G401.6 (cell line): ENCODE results near the gene SAXO1.
"Not testable (repeated sequence)": the region's sequence is repeated elsewhere in the genome, so short reads cannot be mapped to it uniquely, and the experiment has no call there.

ENCODE experiments used
- FAIRE-seq: peaks from 2 replicates; lab custom pipeline; 2012; peaks lifted over from hg19 to GRCh38; lab: Jason Lieb, UNC

SAXO1 gene, protein sequence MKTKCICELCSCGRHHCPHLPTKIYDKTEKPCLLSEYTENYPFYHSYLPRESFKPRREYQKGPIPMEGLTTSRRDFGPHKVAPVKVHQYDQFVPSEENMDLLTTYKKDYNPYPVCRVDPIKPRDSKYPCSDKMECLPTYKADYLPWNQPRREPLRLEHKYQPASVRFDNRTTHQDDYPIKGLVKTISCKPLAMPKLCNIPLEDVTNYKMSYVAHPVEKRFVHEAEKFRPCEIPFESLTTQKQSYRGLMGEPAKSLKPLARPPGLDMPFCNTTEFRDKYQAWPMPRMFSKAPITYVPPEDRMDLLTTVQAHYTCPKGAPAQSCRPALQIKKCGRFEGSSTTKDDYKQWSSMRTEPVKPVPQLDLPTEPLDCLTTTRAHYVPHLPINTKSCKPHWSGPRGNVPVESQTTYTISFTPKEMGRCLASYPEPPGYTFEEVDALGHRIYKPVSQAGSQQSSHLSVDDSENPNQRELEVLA

DNA sequence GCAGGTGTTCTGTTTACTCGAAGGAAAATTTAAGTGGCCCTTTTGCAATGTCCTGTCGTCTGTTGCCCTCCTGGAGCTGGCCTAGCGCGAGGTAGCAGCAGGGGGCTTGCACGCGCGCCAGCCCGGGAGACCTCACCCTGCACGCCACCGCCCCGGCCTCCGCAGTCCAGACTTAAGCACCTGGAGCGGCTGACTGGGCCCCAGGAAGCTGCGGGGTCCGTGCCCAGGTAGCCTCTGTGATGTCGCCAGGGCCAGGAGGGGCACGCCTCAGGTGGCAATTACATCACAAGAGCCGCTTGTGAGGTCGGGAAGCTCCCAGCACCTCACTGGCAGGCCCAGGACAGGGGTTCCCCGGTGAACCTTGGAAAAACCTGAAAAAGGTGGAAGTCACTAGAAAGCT is at the start of gene SAXO1:
Gene SAXO1, minus strand, starts transcription at position 195 of the 400 bp plus-strand sequence. CDS start 301 bp downstream, outside the sequence.
- no peak for FAIRE-seq

DNA sequence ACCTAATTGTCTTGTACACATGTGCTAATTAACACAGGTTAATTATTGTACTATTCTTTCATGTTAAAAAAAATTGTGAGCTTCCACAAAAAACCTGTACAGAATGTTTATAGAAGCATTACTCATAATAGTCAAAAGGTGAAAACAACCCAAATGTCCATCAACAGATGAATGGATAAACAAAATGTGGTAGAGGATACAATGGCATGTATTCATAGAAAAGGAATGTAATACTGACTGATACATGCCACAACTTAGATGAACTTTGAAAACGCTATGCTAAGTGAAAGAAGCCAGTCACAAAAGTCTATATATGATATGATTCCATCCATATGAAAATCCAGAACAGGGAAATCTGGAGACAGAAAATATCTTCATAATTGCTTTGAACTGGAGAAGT is 41.8 kb upstream of the SAXO1 start:
- no peak for FAIRE-seq

DNA sequence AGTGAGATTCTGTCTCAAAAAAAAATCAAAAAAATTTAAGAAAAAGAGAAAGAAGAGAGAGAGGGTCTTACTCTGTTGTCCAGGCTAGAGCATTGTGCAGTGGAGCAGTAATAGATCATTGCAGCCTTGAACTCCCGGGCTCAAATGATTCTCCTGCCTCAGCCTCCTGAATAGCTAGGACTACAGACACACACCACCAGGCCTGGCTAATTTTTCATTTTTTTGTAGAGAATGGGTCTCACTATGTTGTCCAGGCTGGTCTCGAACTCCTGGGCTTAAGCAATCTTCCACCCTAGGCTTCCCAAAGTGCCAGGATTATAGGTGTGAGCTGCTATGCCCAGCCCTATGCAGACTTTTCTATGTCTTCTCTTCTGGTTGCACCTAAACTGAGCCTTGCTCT is 41.2 kb upstream of the SAXO1 start:
- no peak for FAIRE-seq

DNA sequence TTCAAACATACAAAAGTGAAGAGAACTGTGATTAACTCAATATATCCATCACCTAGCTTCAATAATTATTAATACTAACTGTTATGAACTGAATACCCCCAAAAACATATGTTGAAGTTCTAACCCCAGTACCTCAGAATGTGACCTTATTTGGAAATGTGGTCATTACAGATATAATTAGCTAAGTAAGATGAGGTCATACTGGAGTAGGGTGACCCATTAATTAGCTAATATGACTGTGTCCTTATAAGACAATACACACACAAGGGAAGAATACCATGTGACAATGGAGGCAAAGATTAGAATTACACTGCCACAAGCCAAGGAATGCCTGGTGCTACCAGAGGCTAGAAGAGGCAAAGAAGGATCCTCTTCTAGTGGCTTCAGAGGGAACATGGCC is 24.0 kb upstream of the SAXO1 start:
- no peak for FAIRE-seq

DNA sequence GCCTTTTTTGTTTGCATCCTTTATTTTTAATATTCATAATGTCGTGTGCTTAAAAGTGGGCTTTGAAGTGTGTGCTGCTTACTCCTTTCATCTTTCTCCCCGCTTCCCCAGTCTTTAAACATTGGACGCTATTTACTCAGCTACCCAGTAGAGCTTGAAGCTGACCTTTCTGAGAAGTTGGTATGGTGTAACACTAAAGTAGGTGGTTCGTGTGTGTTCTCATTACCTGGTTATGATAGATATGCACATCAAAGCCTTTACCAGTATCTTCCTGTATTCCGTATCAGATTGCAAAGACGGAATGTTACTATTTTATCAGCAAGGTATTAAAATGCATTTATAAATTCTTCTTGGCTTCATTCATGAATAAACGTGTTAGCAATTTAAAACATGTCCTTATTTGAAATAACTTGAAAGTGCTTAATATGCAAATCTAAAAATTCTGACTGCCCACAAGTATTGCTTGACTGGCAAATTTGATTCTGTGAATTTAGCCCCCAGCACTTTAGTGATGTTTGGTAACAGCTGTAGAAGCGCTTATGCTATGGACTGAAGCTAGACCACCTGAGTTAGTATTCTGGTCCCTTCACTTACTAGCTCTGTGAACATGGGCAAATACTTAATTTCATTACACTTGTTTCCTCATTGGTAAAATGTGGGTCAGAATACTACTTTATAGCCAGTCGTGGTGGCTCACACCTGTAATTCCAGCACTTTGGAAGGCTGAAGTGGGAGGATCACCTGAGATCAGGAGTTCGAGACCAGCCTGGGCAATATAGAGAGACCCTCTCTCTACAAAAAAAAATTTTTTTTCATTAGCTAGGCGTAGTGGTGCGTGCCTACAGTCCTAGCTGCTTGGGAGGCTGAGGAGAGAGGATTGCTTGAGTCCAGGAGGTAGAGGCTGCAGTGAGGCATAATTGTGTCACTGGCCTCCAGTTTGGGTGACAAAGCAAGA is 17.9 kb upstream of the SAXO1 start:
- FAIRE-seq: no peak

DNA sequence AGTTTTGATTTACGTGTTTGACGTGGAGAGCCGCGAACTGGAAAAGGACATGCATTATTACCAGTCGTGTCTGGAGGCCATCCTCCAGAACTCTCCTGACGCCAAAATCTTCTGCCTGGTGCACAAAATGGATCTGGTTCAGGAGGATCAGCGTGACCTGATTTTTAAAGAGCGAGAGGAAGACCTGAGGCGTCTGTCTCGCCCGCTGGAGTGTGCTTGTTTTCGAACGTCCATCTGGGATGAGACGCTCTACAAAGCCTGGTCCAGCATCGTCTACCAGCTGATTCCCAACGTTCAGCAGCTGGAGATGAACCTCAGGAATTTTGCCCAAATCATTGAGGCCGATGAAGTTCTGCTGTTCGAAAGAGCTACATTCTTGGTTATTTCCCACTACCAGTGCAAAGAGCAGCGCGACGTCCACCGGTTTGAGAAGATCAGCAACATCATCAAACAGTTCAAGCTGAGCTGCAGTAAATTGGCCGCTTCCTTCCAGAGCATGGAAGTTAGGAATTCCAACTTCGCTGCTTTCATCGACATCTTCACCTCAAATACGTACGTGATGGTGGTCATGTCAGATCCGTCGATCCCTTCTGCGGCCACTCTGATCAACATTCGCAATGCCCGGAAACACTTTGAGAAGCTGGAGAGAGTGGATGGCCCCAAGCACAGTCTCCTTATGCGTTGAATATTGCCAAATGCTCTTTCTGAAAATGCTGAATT is 17.1 kb upstream of the SAXO1 start:
- FAIRE-seq: no peak

DNA sequence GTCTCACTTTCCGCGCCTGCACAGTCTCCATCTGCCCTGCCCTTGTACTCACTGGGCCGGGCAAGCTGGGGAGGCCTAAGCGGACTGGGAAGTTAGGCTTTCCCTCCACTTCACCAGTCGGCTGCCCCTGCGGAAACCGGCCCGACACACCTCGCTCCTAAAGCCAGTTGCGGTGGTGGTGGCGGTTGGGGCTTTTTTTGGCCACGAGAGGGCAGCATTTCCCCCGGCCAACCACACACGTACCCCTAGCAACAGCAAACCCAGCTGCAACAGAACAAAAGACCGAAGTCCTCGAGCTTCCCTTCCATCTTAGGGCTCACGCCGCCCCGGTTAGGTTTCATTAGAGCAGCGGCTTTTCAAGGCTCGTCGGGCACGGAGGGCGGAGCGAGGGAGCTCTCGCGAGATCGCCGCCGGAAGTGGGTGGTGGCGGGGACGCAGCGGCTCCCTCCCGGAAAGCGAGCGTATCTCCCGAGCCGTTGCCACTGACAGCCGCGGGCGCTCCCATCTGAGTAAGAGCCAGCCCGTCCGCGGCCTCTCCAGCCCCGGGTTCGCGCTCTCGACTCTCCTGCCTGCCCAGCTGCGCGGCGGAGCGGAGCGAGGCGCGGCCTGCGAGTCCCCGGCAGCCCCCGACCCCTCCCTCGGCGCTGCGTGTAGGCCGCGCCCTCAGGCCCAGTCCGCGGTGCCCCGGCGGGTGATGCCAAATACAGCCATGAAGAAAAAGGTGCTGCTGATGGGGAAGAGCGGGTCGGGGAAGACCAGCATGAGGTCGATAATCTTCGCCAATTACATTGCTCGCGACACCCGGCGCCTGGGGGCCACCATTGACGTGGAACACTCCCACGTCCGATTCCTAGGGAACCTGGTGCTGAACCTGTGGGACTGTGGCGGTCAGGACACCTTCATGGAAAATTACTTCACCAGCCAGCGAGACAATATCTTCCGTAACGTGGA is 16.2 kb upstream of the SAXO1 start, which contains the start of gene RRAGA:
Gene RRAGA, plus strand, starts transcription at position 462 of the 951 bp plus-strand sequence. Its CDS starts 233 bp downstream, at position 695.
- FAIRE-seq: peak; percentile 87

DNA sequence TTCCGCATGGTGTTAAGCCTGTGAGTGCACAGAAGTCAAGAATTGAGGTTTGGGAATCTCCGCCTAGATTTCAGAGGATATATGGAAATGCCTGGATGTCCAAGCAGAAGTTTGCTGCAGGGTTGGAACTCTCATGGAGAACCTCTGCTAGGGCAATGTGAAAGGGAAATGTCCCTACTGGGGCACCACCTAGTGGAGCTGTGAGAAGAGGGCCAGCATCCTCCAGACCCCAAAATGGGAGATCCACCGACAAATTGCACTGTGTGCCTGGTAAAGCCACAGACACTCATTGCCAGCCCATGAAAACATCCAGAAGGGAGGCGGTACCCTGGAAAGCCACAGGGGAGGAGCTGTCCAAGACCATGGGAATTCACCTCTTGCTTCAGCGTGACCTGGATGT is 3.6 kb upstream of the SAXO1 start:
- no peak for FAIRE-seq

DNA sequence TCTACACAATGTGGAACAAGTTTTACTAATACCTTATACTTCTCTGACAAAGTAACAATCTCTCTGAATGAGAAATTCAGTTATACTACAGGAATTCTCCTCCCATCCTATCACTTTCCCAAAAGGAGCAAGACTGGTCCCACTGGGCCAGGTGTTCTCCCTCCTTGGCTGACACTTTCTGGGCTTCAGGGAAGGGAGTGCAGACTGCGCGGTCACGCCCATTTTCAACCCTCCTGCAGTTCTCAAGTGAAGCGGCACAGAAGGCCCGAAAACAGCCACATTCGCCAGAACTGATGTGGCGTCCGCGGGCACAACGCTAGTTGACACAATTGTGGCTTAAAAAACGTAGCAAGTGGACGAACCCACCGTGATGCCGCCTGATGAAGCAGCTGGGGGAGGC is 603 bp downstream of the SAXO1 start:
- FAIRE-seq: no peak

DNA sequence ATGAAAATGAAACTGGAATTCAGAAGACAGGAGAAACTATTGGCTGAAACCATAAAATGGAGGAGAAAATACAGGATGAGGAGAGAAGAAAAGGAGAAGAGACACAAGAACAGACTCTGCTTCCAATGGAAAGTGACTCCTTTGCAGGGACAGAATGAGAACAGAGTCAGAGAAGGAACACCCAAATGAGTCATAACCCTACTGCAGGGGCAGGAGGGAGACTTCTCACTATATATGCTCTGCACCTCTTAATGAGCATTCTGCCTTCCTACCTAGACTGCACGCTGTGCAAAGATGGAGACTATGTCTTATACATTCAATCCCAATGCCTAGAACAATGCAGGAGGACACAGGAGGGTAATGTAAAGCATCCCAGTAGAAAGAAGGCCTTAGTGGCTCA is 2.1 kb downstream of the SAXO1 start:
- FAIRE-seq: no peak

DNA sequence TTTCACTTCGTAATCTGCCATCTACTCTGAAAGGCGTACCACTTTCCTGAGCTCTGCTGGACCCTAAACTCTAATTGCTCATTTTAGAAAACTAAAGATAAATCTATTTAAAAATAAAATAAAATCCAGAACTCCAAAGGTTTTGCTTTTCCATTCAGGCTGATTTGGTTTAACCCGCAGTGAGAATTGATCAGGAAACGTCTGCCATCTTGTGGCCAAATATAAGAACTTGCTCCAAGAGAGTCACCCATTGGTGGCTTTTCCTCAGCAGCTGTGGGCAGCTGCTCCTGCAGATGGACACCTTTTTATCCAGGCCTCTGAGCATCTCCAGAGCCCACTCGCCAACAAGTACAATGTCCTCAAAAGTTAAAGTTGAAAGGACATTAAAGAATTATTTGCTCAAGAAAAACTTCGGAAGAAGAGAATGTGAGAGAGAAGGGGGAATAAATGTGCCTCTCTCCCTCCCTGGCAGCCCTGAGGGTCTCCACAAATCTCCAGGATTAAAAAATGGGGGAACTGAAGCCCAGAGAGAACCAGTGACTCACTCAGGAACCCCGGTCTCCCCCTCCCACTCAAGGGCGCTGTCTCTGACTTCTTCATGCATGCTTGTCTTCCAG is 4.1 kb downstream of the SAXO1 start:
- peak; percentile 91 for FAIRE-seq

DNA sequence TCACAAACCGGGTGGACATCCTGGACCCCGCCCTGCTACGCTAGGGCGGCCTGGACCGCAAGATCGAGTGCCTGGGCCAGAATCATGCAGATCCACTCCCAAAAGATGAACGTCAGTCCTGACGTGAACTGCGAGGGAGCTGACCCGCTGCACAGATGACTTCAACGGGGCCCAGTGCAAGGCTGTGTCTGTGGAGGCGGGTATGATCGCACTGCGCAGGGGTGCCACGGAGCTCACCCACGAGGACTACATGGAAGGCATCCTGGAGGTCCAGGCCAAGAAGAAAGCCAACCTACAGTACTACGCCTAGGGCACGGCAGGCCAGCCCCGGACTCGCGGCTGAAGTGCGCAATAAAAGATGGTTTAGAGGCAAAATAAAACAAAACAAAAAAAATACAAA is 5.2 kb downstream of the SAXO1 start:
- FAIRE-seq: no peak

DNA sequence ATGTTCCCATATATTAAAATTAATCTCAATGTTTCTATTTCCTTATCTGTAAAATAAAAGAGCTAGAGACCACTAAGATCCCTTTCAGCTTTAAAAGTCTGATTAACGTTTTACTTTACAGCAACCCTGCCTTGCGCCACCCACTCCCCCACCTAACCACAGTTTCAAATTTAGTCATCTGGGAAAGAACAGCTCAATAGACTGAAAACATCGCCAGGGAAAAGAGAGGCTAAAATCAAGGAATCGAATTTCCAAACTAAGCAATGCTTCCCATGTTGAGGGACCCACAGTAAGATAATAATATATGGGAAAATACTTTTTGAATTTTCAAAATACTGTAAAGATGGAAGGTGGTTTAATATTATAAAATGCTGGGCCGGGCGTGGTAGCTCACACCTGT is 6.6 kb downstream of the SAXO1 start:
- FAIRE-seq: no peak

DNA sequence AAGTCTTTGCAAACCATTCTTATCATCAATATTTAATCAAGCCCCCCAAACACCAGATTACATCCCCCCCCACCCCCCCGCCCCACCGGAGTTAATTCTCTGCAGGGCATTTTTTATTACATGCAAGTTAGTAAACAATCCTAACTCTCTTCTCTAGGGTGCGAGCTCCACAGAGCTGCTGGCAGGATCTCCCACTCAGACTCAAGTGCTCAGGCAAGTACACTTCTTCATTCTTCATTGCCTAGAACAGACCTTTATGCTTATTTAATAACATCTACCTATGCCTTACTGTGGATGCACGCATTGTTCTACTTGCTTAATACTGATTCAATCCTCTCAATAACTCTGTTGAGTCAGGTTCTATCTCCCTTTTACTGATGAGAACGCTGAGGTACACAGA is 9.9 kb downstream of the SAXO1 start:
- FAIRE-seq: no peak

DNA sequence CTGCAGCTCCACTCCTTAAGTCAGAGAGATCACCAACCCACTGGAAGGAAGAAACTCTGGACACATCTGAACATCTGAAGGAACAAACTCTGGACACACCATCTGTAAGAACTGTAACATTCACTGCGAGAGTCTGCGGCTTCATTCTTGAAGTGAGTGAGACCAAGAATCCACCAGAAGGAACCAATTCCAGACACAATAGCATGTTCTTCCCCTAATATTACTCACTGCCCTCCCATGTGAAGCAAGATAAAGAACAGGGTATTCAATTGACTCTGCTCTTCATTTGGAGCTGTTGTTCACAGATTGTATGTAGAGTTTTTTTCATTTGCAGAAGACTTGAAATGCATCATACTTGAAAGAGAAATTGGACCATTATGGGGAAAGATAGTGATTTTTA is 10.8 kb downstream of the SAXO1 start:
- no peak for FAIRE-seq

DNA sequence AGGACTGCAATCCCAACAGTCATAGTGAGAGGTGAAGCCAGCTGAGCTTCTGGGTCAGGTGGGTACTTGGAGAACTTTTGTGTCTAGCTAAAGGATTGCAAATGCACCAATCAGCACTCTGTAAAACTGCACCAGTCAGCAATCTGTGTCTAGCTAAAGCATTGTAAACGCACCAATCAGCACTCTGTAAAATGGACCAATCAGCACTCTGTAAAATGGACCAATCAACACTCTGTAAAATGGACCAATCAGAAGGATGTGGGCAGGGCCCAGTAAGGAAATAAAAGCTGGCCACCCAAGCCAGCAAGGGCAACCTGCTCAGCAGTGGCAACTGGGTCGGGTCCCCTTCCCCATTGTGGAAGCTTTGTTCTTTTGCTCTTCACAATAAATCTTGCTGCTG is 11.4 kb downstream of the SAXO1 start:
- not testable (repeated sequence) for FAIRE-seq

DNA sequence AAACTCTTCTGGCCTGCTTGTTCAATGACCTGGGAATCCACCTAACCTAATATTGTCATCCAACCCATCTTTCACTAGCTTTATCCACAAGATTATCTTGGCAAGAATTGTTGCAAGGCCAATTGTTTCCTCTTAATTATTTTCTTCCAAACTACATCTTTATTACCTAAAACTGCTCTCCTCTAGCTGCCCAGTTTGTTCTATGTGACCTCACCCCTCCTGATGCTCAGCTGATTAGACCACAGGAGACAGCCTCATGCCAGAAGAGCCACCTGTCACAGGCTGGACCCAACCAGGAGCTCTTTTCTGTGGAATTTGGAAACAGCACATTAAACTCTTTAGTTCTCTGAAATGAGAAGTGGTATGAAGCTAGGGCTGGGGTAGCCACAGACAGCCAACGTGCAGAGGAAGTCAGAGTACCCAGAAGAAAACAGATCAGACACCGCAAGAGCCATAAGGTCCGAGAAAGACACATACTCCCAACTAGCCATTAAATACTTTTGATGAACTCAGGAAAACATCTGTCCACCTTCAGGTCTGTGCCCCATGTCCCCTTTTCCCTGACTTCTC is 12.0 kb downstream of the SAXO1 start:
- FAIRE-seq: no peak

DNA sequence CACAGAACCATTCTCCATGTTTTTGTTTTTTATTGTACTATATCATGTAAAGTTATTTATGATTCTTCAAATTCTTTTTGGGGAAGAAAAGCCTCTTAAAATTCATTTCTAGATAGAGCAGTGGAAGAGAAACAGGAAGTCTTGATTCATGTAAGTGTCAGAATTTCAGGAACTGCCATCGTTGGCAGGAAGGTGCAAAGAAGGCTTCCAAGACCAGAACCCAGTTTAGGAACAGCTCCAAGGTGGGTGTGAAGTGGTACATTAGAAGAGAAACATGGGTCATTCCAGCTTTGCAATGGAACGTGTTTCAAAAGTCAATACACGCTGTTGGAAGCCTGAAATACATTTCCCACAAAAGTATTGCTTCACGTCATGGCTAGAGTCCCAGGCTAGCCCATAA is 14.8 kb downstream of the SAXO1 start:
- FAIRE-seq: no peak

DNA sequence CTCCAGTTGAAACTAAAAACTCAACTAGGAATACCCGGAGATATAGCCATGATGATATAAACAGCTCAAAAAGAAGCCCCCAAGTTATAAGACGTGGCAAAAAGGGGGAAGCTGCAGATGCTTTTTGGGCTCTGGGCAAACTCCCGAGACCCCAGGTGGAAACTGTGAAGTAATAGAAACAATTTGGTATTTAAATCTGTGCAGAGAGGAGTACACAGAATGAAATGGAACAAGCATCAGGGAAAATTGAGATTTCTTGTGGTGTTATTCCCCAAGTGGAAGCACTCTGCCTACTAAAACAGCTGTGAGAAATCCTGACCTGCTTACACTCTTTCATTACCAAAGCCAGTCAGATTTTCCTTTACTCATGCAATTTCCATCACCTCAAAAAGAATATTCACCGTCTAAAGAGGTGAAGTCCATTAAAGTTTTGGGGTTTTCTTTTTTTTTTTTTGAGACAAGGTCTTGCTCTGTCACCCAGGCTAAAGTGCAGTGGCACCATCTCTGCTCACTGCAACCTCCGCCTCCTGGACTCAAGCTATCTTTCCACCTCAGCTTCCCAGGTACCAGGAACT is 23.5 kb downstream of the SAXO1 start:
- FAIRE-seq: no peak

DNA sequence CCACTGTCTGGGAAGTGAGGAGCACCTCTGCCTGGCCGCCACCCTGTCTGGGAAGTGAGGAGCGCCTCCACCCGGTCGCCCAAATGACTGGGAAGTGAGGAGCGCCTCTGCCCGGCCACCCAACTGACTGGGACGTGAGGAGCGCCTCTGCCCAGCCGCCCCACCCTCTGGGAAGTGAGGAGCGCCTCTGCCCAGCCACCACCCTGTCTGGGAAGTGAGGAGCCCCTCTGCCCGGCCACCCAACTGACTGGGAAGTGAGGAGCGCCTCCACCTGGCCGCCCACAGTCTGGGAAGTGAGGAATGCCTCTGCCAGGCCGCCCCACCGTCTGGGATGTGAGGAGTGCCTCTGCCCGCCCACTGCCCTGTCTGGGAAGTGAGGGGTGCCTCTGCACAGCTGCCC is 32.9 kb downstream of the SAXO1 start:
- no peak for FAIRE-seq
